H1 (cell line): Measurements from ENCODE around the gene PTER. TPM values are rescaled to one million over a fixed set of nuclear protein-coding genes. Genes with fewer than 3 reads are reported as not detected.

Experiments
- CTCF ChIA-PET: fragments of 300-600 bp; sonication (Branson Sonifier 250); formaldehyde crosslinking; loops from one replicate; lab custom pipeline; 2021; ENCODE audit not compliant: partially characterized antibody; lab: Charles Lee
- POLR2A ChIA-PET: fragments of 300-600 bp; sonication (Branson Sonifier 250); formaldehyde crosslinking; loops from one replicate; lab custom pipeline; 2021; ENCODE audit warnings: inconsistent platforms; ENCODE audit not compliant: partially characterized antibody; lab: Charles Lee
- DNase-seq, 2 experiments: peaks; one replicate each; pipeline versions ENCODE4 v3.0.0 to v3.0.0-alpha.2; 2010 to 2022; ENCODE audit warnings: low spot score in 2 of 2, low read depth in 1 of 2, mixed read lengths in 1 of 2
- FAIRE-seq: peaks from 2 replicates; lab custom pipeline; 2011; peaks lifted over from hg19 to GRCh38; lab: Jason Lieb, UNC
- H2AFZ ChIP-seq: 2 replicates; pipeline ENCODE4 v1.8.1; 2012; ENCODE audit warnings: low read length, inconsistent platforms
- H2AK5ac ChIP-seq: 2 replicates; pipeline ENCODE4 v1.6.1; 2013; ENCODE audit warnings: low read depth, low read length
- H2BK120ac ChIP-seq: replicated peaks from 2 replicates; pipeline ENCODE3; 2013; ENCODE audit warnings: low read depth, low read length, inconsistent platforms
- H2BK12ac ChIP-seq: 2 replicates; pipeline ENCODE4 v1.6.1; 2013; ENCODE audit warnings: low read depth, low read length
- H2BK15ac ChIP-seq: 2 replicates; pipeline ENCODE4 v1.6.1; 2013; ENCODE audit warnings: low read length
- H2BK20ac ChIP-seq: 2 replicates; pipeline ENCODE4 v1.6.1; 2013; ENCODE audit warnings: low read length
- H2BK5ac ChIP-seq: 2 replicates; pipeline ENCODE4 v1.6.1; 2013; ENCODE audit warnings: low read depth, low read length
- H3K14ac ChIP-seq: 2 replicates; pipeline ENCODE4 v1.6.1; 2013; ENCODE audit warnings: inconsistent platforms; ENCODE audit not compliant: insufficient read length
- H3K18ac ChIP-seq: 2 replicates; pipeline ENCODE4 v1.6.1; 2013; ENCODE audit warnings: low read length; ENCODE audit errors: extremely low read depth
- H3K23ac ChIP-seq: 2 replicates; pipeline ENCODE4 v1.6.1; 2013; ENCODE audit warnings: inconsistent platforms; ENCODE audit not compliant: insufficient read length
- H3K23me2 ChIP-seq: 2 replicates; pipeline ENCODE4 v1.6.1; 2013; ENCODE audit warnings: low read depth, low read length
- H3K27ac ChIP-seq: 2 replicates; pipeline ENCODE4 v1.6.1; 2011; ENCODE audit warnings: low read depth, low read length, inconsistent platforms
- H3K27me3 ChIP-seq, 4 experiments: replicated peaks in 1 of 4; 1 replicate in 1 of 4; 2 replicates in 3 of 4; pipeline versions ENCODE4 v1.6.1 to v1.8.1; 2011 to 2013; ENCODE audit warnings: low read length in 3 of 4, mild to moderate bottlenecking in 3 of 4, inconsistent platforms in 2 of 4, mixed read lengths in 2 of 4, moderate library complexity in 1 of 4; ENCODE audit not compliant: control insufficient read depth in 3 of 4, insufficient read depth in 3 of 4; ENCODE audit errors: extremely low read depth in 1 of 4
- H3K36me3 ChIP-seq, 4 experiments: 2 replicates each; pipeline versions ENCODE4 v1.6.1 to v1.8.1; 2011 to 2013; ENCODE audit warnings: mild to moderate bottlenecking in 4 of 4, low read length in 3 of 4, moderate library complexity in 2 of 4, control low read depth in 1 of 4, inconsistent platforms in 1 of 4; ENCODE audit not compliant: insufficient read depth in 4 of 4, control insufficient read depth in 2 of 4
- H3K4ac ChIP-seq: replicated peaks from 2 replicates; pipeline ENCODE3; 2013; ENCODE audit warnings: low read length, low read depth, mixed read lengths, inconsistent platforms; ENCODE audit not compliant: insufficient read length
- H3K4me1 ChIP-seq, 4 experiments: replicated peaks in 1 of 4; 1 replicate in 1 of 4; 2 replicates in 3 of 4; pipeline versions ENCODE4 v1.6.1 to v1.8.1; 2011 to 2013; ENCODE audit warnings: low read length in 3 of 4, inconsistent platforms in 2 of 4, mixed read lengths in 1 of 4; ENCODE audit not compliant: insufficient read depth in 4 of 4, control insufficient read depth in 3 of 4
- H3K4me2 ChIP-seq, 2 experiments: 2 replicates each; pipeline versions ENCODE4 v1.6.1 to v1.8.1; 2011 to 2013; ENCODE audit warnings: low read depth in 2 of 2, low read length in 2 of 2, control low read depth in 1 of 2, inconsistent platforms in 1 of 2, mild to moderate bottlenecking in 1 of 2; ENCODE audit not compliant: insufficient read depth in 1 of 2
- H3K4me3 ChIP-seq, 4 experiments: fragments of 200-600, 300-600 bp in 1 of 4; sonication (generic), shearing (Covaris generic), sonication (Bioruptor Twin) in 1 of 4; 2 replicates each; pipeline versions ENCODE4 v1.5.1 to v1.8.1; 2011 to 2016; ENCODE audit warnings: low read length in 4 of 4, low read depth in 3 of 4, control low read depth in 2 of 4, inconsistent platforms in 2 of 4, mild to moderate bottlenecking in 2 of 4, mixed read lengths in 1 of 4, moderate library complexity in 1 of 4; ENCODE audit not compliant: insufficient read depth in 2 of 4; ENCODE audit errors: extremely low read depth in 1 of 4
- H3K56ac ChIP-seq: replicated peaks from 2 replicates; pipeline ENCODE3; 2013; ENCODE audit warnings: low read depth, mild to moderate bottlenecking, mixed read lengths, low read length, inconsistent platforms; ENCODE audit not compliant: insufficient read length
- H3K79me1 ChIP-seq: 2 replicates; pipeline ENCODE4 v1.6.1; 2013; ENCODE audit warnings: low read depth, low read length, control low read depth
- H3K79me2 ChIP-seq, 2 experiments: 2 replicates each; pipeline versions ENCODE4 v1.6.1 to v1.8.1; 2012 to 2013; ENCODE audit warnings: low read length in 2 of 2, mild to moderate bottlenecking in 2 of 2, inconsistent platforms in 1 of 2; ENCODE audit not compliant: insufficient read depth in 2 of 2, control insufficient read depth in 1 of 2
- H3K9ac ChIP-seq, 4 experiments: replicated peaks in 1 of 4; 1 replicate in 1 of 4; 2 replicates in 3 of 4; pipeline versions ENCODE4 v1.6.1 to v1.8.1; 2011 to 2013; ENCODE audit warnings: low read depth in 3 of 4, low read length in 3 of 4, control low read depth in 2 of 4, mild to moderate bottlenecking in 2 of 4, moderate library complexity in 2 of 4, inconsistent platforms in 1 of 4; ENCODE audit errors: extremely low read depth in 1 of 4
- H3K9me3 ChIP-seq, 2 experiments: 2 replicates each; pipeline versions ENCODE4 v1.6.1 to v1.8.1; 2012 to 2013; ENCODE audit warnings: mild to moderate bottlenecking in 2 of 2, moderate library complexity in 2 of 2, control low read depth in 1 of 2, inconsistent platforms in 1 of 2, low read depth in 1 of 2, low read length in 1 of 2, mixed read lengths in 1 of 2; ENCODE audit not compliant: insufficient read depth in 2 of 2
- H4K20me1 ChIP-seq, 2 experiments: replicated peaks in 1 of 2; 2 replicates each; pipeline versions ENCODE3 to v1.8.1; 2011 to 2013; ENCODE audit warnings: inconsistent platforms in 2 of 2, low read length in 2 of 2, mild to moderate bottlenecking in 1 of 2; ENCODE audit not compliant: insufficient read depth in 2 of 2, control insufficient read depth in 1 of 2
- H4K5ac ChIP-seq: 2 replicates; pipeline ENCODE4 v1.6.1; 2013; ENCODE audit warnings: low read length, low read depth, mixed read lengths, inconsistent platforms; ENCODE audit not compliant: insufficient read length
- H4K8ac ChIP-seq: 2 replicates; pipeline ENCODE4 v1.8.0; 2013; ENCODE audit warnings: mild to moderate bottlenecking, moderate library complexity, low read length, inconsistent platforms; ENCODE audit not compliant: insufficient read depth; ENCODE audit errors: extremely low read depth
- H4K91ac ChIP-seq: replicated peaks from 2 replicates; pipeline ENCODE3; 2013; ENCODE audit warnings: low read length, mixed read lengths, inconsistent platforms; ENCODE audit not compliant: insufficient read length
- BRCA1 ChIP-seq: IDR thresholded peaks from 2 replicates; pipeline ENCODE4 v1.6.1; 2012; ENCODE audit warnings: low read depth, low read length, improper control_type of control experiment
- CBX5 ChIP-seq: fragments of 300-800, 300-1000 bp; sonication (generic); IDR thresholded peaks from 2 replicates; pipeline ENCODE4 v1.7.1; 2016; ENCODE audit warnings: antibody characterized with exemption, low read length, low read depth
- EGR1 ChIP-seq: IDR thresholded peaks from 2 replicates; pipeline ENCODE4 v1.6.1; 2011; ENCODE audit warnings: low read depth, low read length, borderline replicate concordance
- JUN ChIP-seq: IDR thresholded peaks from 2 replicates; pipeline ENCODE4 v1.6.1; 2011; ENCODE audit warnings: low read depth, mild to moderate bottlenecking, improper control_type of control experiment, low read length
- KDM5A ChIP-seq: fragments of 200-600 bp; IDR thresholded peaks from 2 replicates; pipeline ENCODE4 v1.7.1; 2012; ENCODE audit warnings: mild to moderate bottlenecking, low read length, inconsistent platforms, mixed read lengths
- WGBS, 2 experiments: shearing (Covaris generic) in 1 of 2; methylation state at CpG; one replicate each; pipeline versions ENCODE4 v1.1.6 to v1.1.7; 2013 to 2015; ENCODE audit warnings: low lambda C conversion rate in 2 of 2, mixed read lengths in 2 of 2, inconsistent platforms in 1 of 2, low coverage in 1 of 2, missing lambda C conversion rate in 1 of 2; ENCODE audit not compliant: insufficient replicate concordance in 2 of 2, insufficient coverage in 1 of 2, insufficient read length in 1 of 2; ENCODE audit errors: extremely low coverage in 1 of 2, missing lambda C conversion rate in 1 of 2; 5-methylcytosine and 5-hydroxymethylcytosine counted together
- polyA plus RNA-seq, 7 experiments: library from polyadenylated mRNA; depleted of rRNA in 3 of 7; stranded (reverse) in 5 of 7; unstranded in 2 of 7; fragments of >200 nt in 5 of 7; fragments of 200-250 nt in 2 of 7; gene quantifications; 1 replicate in 5 of 7; 2 replicates in 1 of 7; 4 replicates in 1 of 7; pipeline versions ENCODE4 v1.2.1 to v1.2.3, GENCODE V29; 2011 to 2013; ENCODE audit warnings: missing spikeins in 2 of 7, mixed read lengths in 2 of 7
- total RNA-seq: library from RNA; stranded (reverse); fragmentation: NEBNext Ultra II Directional; extraction: Animal tissue kit (Norgen Biotek cat#: 25700); gene quantifications from 2 replicates; pipeline ENCODE4 v1.2.1, GENCODE V29; 2021
- TF ChIP-seq, protein P1 (sequence below): IDR thresholded peaks from 2 replicates; pipeline ENCODE4 v1.6.1; 2012; ENCODE audit warnings: inconsistent platforms

The PTER gene
- total and polyA plus RNA-seq, 2 of the 8 experiments (the other 6 are each of a cell fraction or from before 2014, with no cell fraction given) = 4.4 to 7.8 TPM

DNA sequence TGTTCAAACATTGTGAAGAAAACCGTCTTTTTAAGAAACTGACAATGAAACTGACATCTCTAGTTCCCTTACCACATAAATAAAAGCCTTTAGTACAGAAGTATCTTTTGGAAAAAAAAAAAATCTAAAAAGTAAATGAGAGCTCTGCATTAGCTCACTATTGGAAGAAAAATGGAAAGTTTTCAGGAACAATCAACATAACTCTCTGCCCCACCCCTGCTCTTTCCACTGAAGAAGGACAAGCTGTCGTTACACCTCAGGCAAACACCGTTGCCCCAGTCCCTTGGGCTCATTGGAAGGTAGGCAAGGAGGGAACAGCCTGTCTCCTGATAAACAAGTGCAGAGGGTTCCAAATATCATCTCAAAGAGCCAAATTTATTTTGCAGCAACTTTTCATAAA lies 107.3 kb downstream of the PTER start:
- Histone ChIP-seq H3K23ac (no peak overlapping the region), H2BK15ac (no peak overlapping the region), H3K18ac (no peak overlapping the region), H3K9me3 (no peaks in the 10 kb centered on the region), H4K5ac (no peak overlapping the region), H2AFZ (no peak overlapping the region), H3K79me1 (no peaks in the 10 kb centered on the region), H3K9ac (no peak overlapping the region), H3K4me3 (no peak overlapping the region), H2BK20ac (no peak overlapping the region), H3K14ac (no peak overlapping the region), H3K4me1 (no peaks in the 10 kb centered on the region), H2BK5ac (no peak overlapping the region), H3K23me2 (no peaks in the 10 kb centered on the region), H3K56ac (no peak overlapping the region), H3K27me3 (no peaks in the 10 kb centered on the region), H4K8ac (no peak overlapping the region), H3K27ac (no peak overlapping the region), H4K91ac (no peak overlapping the region), H2AK5ac (no peak overlapping the region), H4K20me1 (no peaks in the 10 kb centered on the region), H3K79me2 (no peaks in the 10 kb centered on the region), H2BK12ac (no peak overlapping the region), H2BK120ac (no peak overlapping the region), H3K36me3 (no peaks in the 10 kb centered on the region), H3K4me2 (no peak overlapping the region), H3K4ac (no peak overlapping the region)
- WGBS, 2 experiments = 94% methylated on average over 3 of the region's 3 CpGs; no CpG with 5 or more reads in 1 of the 2 experiments
- FAIRE-seq = no peak
- no peak for DNase-seq
- TF ChIP-seq CBX5 (no peak), JUN (no peak), KDM5A (no peak), BRCA1 (no peak), EGR1 (no peak)
- TF ChIP-seq, protein P1, sequence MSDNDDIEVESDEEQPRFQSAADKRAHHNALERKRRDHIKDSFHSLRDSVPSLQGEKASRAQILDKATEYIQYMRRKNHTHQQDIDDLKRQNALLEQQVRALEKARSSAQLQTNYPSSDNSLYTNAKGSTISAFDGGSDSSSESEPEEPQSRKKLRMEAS = no peak
- ChIA-PET POLR2A (no interaction called here), CTCF (interaction anchor here (0.6 to 3.8 kb wide), 10 partner anchors 9 to 652 kb away, joined by 3 to 28 read pairs (median 6); no protein-coding TSS in a partner anchor)
